Esophagus (tissue), 2 donors: Measurements from ENCODE around the gene AHCTF1. TPM values are rescaled to one million over a fixed set of nuclear protein-coding genes. Genes with fewer than 3 reads are reported as not detected.
"Not testable (repeated sequence)": the region's sequence is repeated elsewhere in the genome, so short reads cannot be mapped to it uniquely, and the experiment has no call there.

Source experiments
- H3K27ac ChIP-seq, 2 donors: one replicate each; pipeline ENCODE4 v1.5.1; 2013; ENCODE audit warnings: low read depth in 2 of 2, mild to moderate bottlenecking in 2 of 2, inconsistent platforms in 1 of 2, low read length in 1 of 2, moderate library complexity in 1 of 2
- H3K27me3 ChIP-seq, 2 donors: one replicate each; pipeline ENCODE4 v1.6.1; 2013; ENCODE audit warnings: low read length in 2 of 2, control low read depth in 1 of 2, mild to moderate bottlenecking in 1 of 2; ENCODE audit not compliant: insufficient read depth in 2 of 2, control insufficient read depth in 1 of 2
- H3K36me3 ChIP-seq, 2 donors: one replicate each; pipeline ENCODE4 v1.6.1; 2013; ENCODE audit warnings: low read length in 1 of 2; ENCODE audit not compliant: control insufficient read depth in 2 of 2, insufficient read depth in 2 of 2
- H3K4me1 ChIP-seq, 2 donors: one replicate each; pipeline ENCODE4 v1.6.1; 2013; ENCODE audit warnings: low read length in 1 of 2; ENCODE audit not compliant: control insufficient read depth in 2 of 2, insufficient read depth in 2 of 2
- H3K4me3 ChIP-seq, 2 donors: one replicate each; pipeline ENCODE4 v1.5.1; 2013; ENCODE audit warnings: low read length in 2 of 2, mild to moderate bottlenecking in 2 of 2, low read depth in 1 of 2, moderate library complexity in 1 of 2
- H3K9me3 ChIP-seq, 2 donors: one replicate each; pipeline ENCODE4 v1.6.1; 2013; ENCODE audit warnings: mild to moderate bottlenecking in 2 of 2, low read depth in 1 of 2, low read length in 1 of 2, moderate library complexity in 1 of 2; ENCODE audit not compliant: control insufficient read depth in 2 of 2, insufficient read depth in 1 of 2
- WGBS, 2 donors: extraction: QIAGEN DNeasy Blood & Tissue Kit; methylation state at CpG; one replicate each; pipeline ENCODE4 v1.1.7; 2013; 5-methylcytosine and 5-hydroxymethylcytosine counted together
- polyA plus RNA-seq, 2 donors: library from polyadenylated mRNA; stranded (reverse); fragments of 200-250 nt; gene quantifications; one replicate each; pipeline ENCODE4 v1.2.3, GENCODE V29; 2013
- donor health status: healthy with polysubstance abuse.
- donor health status: Bipolar disorder and iron deficiency.

The AHCTF1 gene
- polyA plus RNA-seq, 2 donors: 5.5 to 7.3 TPM

- Histone ChIP-seq H3K27me3 (peaks cover 0 to 2% of the 10 kb centered on the region in 2 donors), H3K4me1 (no peaks in the 10 kb centered on the region), H3K9me3 (no peaks in the 10 kb centered on the region), H3K4me3 (no peak overlapping the region), H3K36me3 (no peaks in the 10 kb centered on the region), H3K27ac (no peak overlapping the region)
- WGBS, 2 donors: 50 to 57% methylated on average over 5 of the region's 5 CpGs
Measured at GRCh38 chr1:246827396-246827795, 104.4 kb downstream of the AHCTF1 start.

GRCh38 chr1:246825557-246826175 is 106.1 kb downstream of the AHCTF1 start:
- no peak overlapping the region for H3K4me3 ChIP-seq
- no peak overlapping the region for H3K27ac ChIP-seq
- no peaks in the 10 kb centered on the region for H3K36me3 ChIP-seq
- 41 to 64% methylated on average over 1 of the region's 1 CpG for WGBS, 2 donors
- no peaks in the 10 kb centered on the region for H3K4me1 ChIP-seq
- no peaks in the 10 kb centered on the region for H3K9me3 ChIP-seq
- no peaks in the 10 kb centered on the region for H3K27me3 ChIP-seq

DNA sequence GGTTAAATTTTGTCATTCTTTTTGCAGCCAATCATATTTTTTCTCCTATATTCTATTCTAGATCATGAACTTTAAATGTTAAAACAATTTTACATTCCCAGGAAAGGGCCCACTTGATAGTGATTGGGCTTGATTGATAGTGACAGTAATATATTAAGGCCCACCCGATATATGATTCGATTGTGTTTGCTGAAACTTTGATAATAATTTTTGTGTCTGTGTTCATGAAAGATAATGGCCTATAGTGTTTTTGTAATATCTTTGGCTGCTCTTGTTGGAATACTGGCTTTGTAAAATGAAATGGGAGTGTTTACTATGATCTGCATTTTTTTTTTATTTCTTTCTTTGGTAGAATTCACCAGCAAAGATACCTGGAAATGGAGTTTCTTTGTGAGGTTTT is 107.2 kb downstream of the AHCTF1 start:
- WGBS, 2 donors: 75 to 82% methylated on average over 2 of the region's 2 CpGs
- no peaks in the 10 kb centered on the region for H3K36me3 ChIP-seq
- no peaks in the 10 kb centered on the region for H3K9me3 ChIP-seq
- H3K27me3 ChIP-seq: no peaks in the 10 kb centered on the region
- H3K27ac ChIP-seq: no peak overlapping the region
- no peak overlapping the region for H3K4me3 ChIP-seq
- no peaks in the 10 kb centered on the region for H3K4me1 ChIP-seq

GRCh38 chr1:246822154-246822553 is 109.6 kb downstream of the AHCTF1 start:
- H3K27ac ChIP-seq, H3K27me3 ChIP-seq, H3K4me1 ChIP-seq, H3K4me3 ChIP-seq, H3K9me3 ChIP-seq, H3K36me3 ChIP-seq: not testable (repeated sequence)
- WGBS, 2 donors: 88 to 93% methylated on average over 7 of the region's 7 CpGs

DNA sequence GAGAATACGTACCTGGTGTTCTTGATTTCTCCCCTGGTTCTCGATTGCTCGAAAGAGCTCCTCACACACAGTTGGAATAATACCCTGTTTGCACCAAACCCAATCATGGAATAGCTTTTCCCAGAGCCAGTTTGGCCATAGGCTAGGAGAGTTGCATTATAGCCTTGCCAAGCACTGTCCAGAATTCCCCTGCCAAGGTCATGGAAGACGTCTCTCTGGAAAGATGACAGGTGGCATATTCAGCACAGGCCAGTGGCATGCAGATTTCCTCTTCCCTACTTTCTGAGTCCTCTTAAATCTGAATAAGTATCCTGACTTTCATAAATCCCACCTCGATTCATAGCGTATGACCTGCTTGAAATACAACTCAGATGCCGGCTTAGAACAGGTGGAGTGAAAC is 111.1 kb downstream of the AHCTF1 start:
- 68 to 73% methylated on average over 7 of the region's 7 CpGs for WGBS, 2 donors
- H3K36me3 ChIP-seq: no peaks in the 10 kb centered on the region
- no peaks in the 10 kb centered on the region for H3K4me1 ChIP-seq
- no peak overlapping the region for H3K27ac ChIP-seq
- H3K4me3 ChIP-seq: no peak overlapping the region
- H3K9me3 ChIP-seq: no peaks in the 10 kb centered on the region
- H3K27me3 ChIP-seq: no peaks in the 10 kb centered on the region

GRCh38 chr1:246817778-246818177 is 114.0 kb downstream of the AHCTF1 start:
- H3K4me1 ChIP-seq, H3K9me3 ChIP-seq, H3K36me3 ChIP-seq, H3K4me3 ChIP-seq, H3K27ac ChIP-seq, H3K27me3 ChIP-seq: not testable (repeated sequence)
- whole genome bisulfite sequencing, 2 donors: 70 to 80% methylated on average over 3 of the region's 9 CpGs

DNA sequence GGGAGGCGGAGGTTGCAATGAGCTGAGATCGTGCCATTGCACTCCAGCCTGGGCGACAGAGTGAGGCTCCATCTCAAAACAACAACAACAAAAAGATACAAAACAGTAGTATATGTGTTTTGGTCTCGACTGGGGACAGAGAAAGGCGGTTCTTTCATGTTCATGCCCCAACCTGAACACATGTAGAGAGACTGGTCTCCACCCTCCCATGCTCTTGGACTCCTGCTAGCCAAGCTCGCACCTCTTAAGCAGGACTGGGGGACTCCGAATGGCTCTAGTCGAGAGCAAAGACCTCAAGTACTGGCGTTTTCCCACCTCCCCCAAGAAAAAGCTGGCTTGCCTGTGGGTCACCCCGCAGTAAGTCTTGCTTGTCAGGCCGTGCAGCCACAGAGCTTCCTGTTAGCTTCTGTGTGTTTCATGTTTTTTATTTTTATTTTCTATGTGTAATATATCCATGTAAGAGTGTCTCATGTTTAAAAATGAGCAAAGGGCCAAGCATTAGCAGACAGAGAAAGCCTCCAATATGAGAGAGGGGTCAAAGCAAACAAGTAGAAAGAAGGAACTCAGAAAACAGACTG is 116.0 kb downstream of the AHCTF1 start:
- no peaks in the 10 kb centered on the region for H3K9me3 ChIP-seq
- no peaks in the 10 kb centered on the region for H3K36me3 ChIP-seq
- no peak overlapping the region for H3K4me3 ChIP-seq
- H3K27me3 ChIP-seq: no peaks in the 10 kb centered on the region
- H3K4me1 ChIP-seq: no peaks in the 10 kb centered on the region
- WGBS, 2 donors: 63 to 71% methylated on average over 11 of the region's 11 CpGs
- no peak overlapping the region for H3K27ac ChIP-seq

GRCh38 chr1:246814890-246815289 is 116.9 kb downstream of the AHCTF1 start:
- Histone ChIP-seq H3K27me3 (no peaks in the 10 kb centered on the region), H3K9me3 (no peaks in the 10 kb centered on the region), H3K4me3 (no peak overlapping the region), H3K27ac (no peak overlapping the region), H3K36me3 (no peaks in the 10 kb centered on the region), H3K4me1 (no peaks in the 10 kb centered on the region)
- WGBS, 2 donors: 83 to 87% methylated on average over 13 of the region's 13 CpGs

- not testable (repeated sequence) for H3K27me3 ChIP-seq, H3K4me3 ChIP-seq, H3K9me3 ChIP-seq, H3K4me1 ChIP-seq, H3K27ac ChIP-seq, H3K36me3 ChIP-seq
- 86 to 91% methylated on average over 4 of the region's 4 CpGs for WGBS, 2 donors
Measured at GRCh38 chr1:246813325-246813724, 118.4 kb downstream of the AHCTF1 start.

DNA sequence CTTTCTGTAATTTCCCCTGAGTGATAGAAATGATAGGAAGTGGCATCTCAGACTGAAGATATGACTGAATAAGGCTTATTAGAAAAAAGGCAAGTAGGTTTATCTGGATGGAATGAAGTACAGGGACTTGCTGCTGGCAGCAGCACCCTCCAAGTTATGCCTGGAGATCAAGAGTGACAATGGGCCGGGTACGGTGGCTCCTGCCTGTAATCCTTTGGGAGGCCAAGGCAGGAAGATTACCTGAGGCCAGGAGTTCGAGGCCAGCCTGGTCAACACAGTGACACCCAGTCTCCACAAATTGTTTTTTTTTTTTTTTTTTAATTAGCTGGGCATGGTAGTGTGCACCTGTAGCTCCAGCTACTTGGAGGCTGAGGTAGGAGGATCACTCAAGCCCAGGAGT is 119.8 kb downstream of the AHCTF1 start:
- 76 to 93% methylated on average over 3 of the region's 3 CpGs for WGBS, 2 donors
- Histone ChIP-seq H3K4me3 (no peak overlapping the region), H3K27me3 (no peaks in the 10 kb centered on the region), H3K36me3 (no peaks in the 10 kb centered on the region), H3K9me3 (no peaks in the 10 kb centered on the region), H3K4me1 (no peaks in the 10 kb centered on the region), H3K27ac (no peak overlapping the region)
